HEK293 (cell line): ENCODE measurements around the gene OR6X1.

Experiments
- CTCF ChIA-PET: fragments of 350-600 bp; formaldehyde crosslinking; extraction: SDS; loops from one replicate; lab custom pipeline; 2021; ENCODE audit warnings: antibody characterized with exemption; lab: Yijun Ruan, JAX
- POLR2A ChIA-PET: fragments of 300-600 bp; formaldehyde crosslinking; extraction: SDS; loops from one replicate; lab custom pipeline; 2020; ENCODE audit warnings: antibody characterized with exemption, inconsistent platforms; lab: Yijun Ruan, JAX
- H3K27ac ChIP-seq: fragments of 200-500 bp; sonication (Bioruptor generic); 2 replicates; pipeline ENCODE4 v1.5.1; 2014; ENCODE audit warnings: low read depth, low read length, control low read depth, inconsistent platforms; ENCODE audit errors: extremely low read depth
- H3K36me3 ChIP-seq, 2 experiments: fragments of 200-500 bp in 1 of 2; sonication (Bioruptor generic) in 1 of 2; 1 replicate in 1 of 2; 2 replicates in 1 of 2; pipeline ENCODE4 v1.5.1; 2014 to 2017; ENCODE audit warnings: inconsistent platforms in 2 of 2, low read length in 2 of 2; ENCODE audit not compliant: control insufficient read depth in 2 of 2, insufficient read depth in 1 of 2
- H3K4me1 ChIP-seq: fragments of 200-500 bp; sonication (Bioruptor generic); 2 replicates; pipeline ENCODE4 v1.5.1; 2014; ENCODE audit warnings: mild to moderate bottlenecking, low read length, inconsistent platforms; ENCODE audit not compliant: control insufficient read depth, insufficient read depth
- H3K4me3 ChIP-seq: 2 replicates; pipeline ENCODE4 v1.5.1; 2011; ENCODE audit warnings: low read depth, mild to moderate bottlenecking, control low read depth, low read length, moderate library complexity
- H3K9me3 ChIP-seq: fragments of 200-500 bp; sonication (Bioruptor generic); 2 replicates; pipeline ENCODE4 v1.5.1; 2014; ENCODE audit warnings: low read depth, low read length, inconsistent platforms; ENCODE audit not compliant: control insufficient read depth, insufficient read depth
- BCL11A ChIP-seq: fragments of 450-650 bp; formaldehyde crosslinking; IDR thresholded peaks from 2 replicates; pipeline ENCODE4 v1.5.1; 2016; ENCODE audit warnings: low read depth, missing biosample characterization, missing genetic modification characterization
- GFI1B ChIP-seq: fragments of 450-650 bp; formaldehyde crosslinking; IDR thresholded peaks from 2 replicates; pipeline ENCODE4 v1.5.1; 2016; ENCODE audit warnings: missing biosample characterization, missing genetic modification characterization
- KLF17 ChIP-seq: fragments of 450-650 bp; formaldehyde crosslinking; IDR thresholded peaks from 2 replicates; pipeline ENCODE4 v1.5.1; 2016; ENCODE audit warnings: missing biosample characterization, missing genetic modification characterization
- MYNN ChIP-seq: fragments of 450-650 bp; formaldehyde crosslinking; IDR thresholded peaks from 2 replicates; pipeline ENCODE4 v1.5.1; 2016; ENCODE audit warnings: missing biosample characterization, missing genetic modification characterization, borderline replicate concordance
- REST ChIP-seq: fragments of 450-650 bp; formaldehyde crosslinking; IDR thresholded peaks from 2 replicates; pipeline ENCODE4 v1.5.1; 2016; ENCODE audit warnings: missing biosample characterization, missing genetic modification characterization
- SETDB1 ChIP-seq: IDR thresholded peaks from one replicate; pipeline ENCODE4 v1.6.1; 2017; ENCODE audit warnings: mild to moderate bottlenecking, low read length, moderate library complexity, mixed read lengths; ENCODE audit not compliant: insufficient read length
- SP7 ChIP-seq: fragments of 450-650 bp; formaldehyde crosslinking; IDR thresholded peaks from 2 replicates; pipeline ENCODE4 v1.5.1; 2016; ENCODE audit warnings: missing biosample characterization, missing genetic modification characterization
- ZBTB1 ChIP-seq: fragments of 450-650 bp; formaldehyde crosslinking; IDR thresholded peaks from 2 replicates; pipeline ENCODE4 v1.5.1; 2016; ENCODE audit warnings: missing biosample characterization, missing genetic modification characterization
- ZNF138 ChIP-seq: fragments of 450-650 bp; formaldehyde crosslinking; IDR thresholded peaks from 2 replicates; pipeline ENCODE4 v1.5.1; 2016; ENCODE audit warnings: missing biosample characterization, missing genetic modification characterization, borderline replicate concordance
- ZNF23 ChIP-seq: fragments of 450-650 bp; formaldehyde crosslinking; IDR thresholded peaks from 2 replicates; pipeline ENCODE4 v1.5.1; 2016; ENCODE audit warnings: missing biosample characterization, missing genetic modification characterization, borderline replicate concordance
- ZNF335 ChIP-seq: fragments of 450-650 bp; formaldehyde crosslinking; conservative IDR thresholded peaks from 2 replicates; pipeline ENCODE4 v1.5.1; 2016; ENCODE audit warnings: missing biosample characterization, missing genetic modification characterization
- ZNF350 ChIP-seq: fragments of 450-650 bp; formaldehyde crosslinking; IDR thresholded peaks from 2 replicates; pipeline ENCODE4 v1.5.0; 2017; ENCODE audit warnings: missing biosample characterization, mild to moderate bottlenecking, missing genetic modification characterization
- ZNF37A ChIP-seq: fragments of 450-650 bp; IDR thresholded peaks from 2 replicates; pipeline ENCODE4 v1.5.1; 2018; ENCODE audit warnings: missing biosample characterization, missing genetic modification characterization
- ZNF449 ChIP-seq: fragments of 450-650 bp; formaldehyde crosslinking; IDR thresholded peaks from 2 replicates; pipeline ENCODE4 v1.5.1; 2017; ENCODE audit warnings: missing biosample characterization, mild to moderate bottlenecking, missing genetic modification characterization, moderate library complexity
- ZNF530 ChIP-seq: fragments of 450-650 bp; formaldehyde crosslinking; IDR thresholded peaks from 2 replicates; pipeline ENCODE4 v1.5.1; 2016; ENCODE audit warnings: low read depth, missing biosample characterization, missing genetic modification characterization
- ZNF561 ChIP-seq: fragments of 450-650 bp; IDR thresholded peaks from 2 replicates; pipeline ENCODE4 v1.5.1; 2018; ENCODE audit warnings: missing biosample characterization, missing genetic modification characterization, borderline replicate concordance
- ZNF585B ChIP-seq: fragments of 450-650 bp; formaldehyde crosslinking; IDR thresholded peaks from 2 replicates; pipeline ENCODE4 v1.5.1; 2016; ENCODE audit warnings: missing biosample characterization, missing genetic modification characterization
- ZNF701 ChIP-seq: fragments of 450-650 bp; formaldehyde crosslinking; IDR thresholded peaks from 2 replicates; pipeline ENCODE4 v1.5.1; 2016; ENCODE audit warnings: missing biosample characterization, missing genetic modification characterization
- TF ChIP-seq, protein P1 (sequence below): fragments of 450-650 bp; formaldehyde crosslinking; IDR thresholded peaks from 2 replicates; pipeline ENCODE4 v1.5.1; 2017; ENCODE audit warnings: missing biosample characterization, missing genetic modification characterization
- TF ChIP-seq, protein P2 (sequence below): fragments of 450-650 bp; formaldehyde crosslinking; IDR thresholded peaks from 2 replicates; pipeline ENCODE4 v1.5.1; 2016; ENCODE audit warnings: missing biosample characterization, missing genetic modification characterization

Gene OR6X1

DNA sequence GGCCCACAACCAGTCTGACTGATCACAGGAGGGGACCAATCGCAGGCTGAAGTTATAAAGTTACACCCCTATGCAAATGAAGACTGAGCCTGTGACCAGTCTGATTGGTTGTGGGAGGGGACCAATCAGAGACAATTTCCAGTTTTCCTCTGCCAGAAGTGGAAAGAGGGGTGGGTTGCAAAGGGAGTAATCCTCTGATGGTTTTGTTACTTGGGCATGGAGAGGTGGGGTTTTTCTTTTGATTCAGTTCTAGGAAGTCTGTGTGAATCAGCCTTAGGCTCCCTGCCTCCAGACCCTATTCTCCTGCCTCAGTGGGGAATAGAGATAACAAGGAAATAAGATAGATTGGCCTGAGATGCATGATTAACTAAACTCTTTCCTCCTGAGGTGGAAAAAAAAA is 41.9 kb upstream of the OR6X1 start (continued):
- TF ChIP-seq, protein P1, sequence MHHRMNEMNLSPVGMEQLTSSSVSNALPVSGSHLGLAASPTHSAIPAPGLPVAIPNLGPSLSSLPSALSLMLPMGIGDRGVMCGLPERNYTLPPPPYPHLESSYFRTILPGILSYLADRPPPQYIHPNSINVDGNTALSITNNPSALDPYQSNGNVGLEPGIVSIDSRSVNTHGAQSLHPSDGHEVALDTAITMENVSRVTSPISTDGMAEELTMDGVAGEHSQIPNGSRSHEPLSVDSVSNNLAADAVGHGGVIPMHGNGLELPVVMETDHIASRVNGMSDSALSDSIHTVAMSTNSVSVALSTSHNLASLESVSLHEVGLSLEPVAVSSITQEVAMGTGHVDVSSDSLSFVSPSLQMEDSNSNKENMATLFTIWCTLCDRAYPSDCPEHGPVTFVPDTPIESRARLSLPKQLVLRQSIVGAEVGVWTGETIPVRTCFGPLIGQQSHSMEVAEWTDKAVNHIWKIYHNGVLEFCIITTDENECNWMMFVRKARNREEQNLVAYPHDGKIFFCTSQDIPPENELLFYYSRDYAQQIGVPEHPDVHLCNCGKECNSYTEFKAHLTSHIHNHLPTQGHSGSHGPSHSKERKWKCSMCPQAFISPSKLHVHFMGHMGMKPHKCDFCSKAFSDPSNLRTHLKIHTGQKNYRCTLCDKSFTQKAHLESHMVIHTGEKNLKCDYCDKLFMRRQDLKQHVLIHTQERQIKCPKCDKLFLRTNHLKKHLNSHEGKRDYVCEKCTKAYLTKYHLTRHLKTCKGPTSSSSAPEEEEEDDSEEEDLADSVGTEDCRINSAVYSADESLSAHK: no peak
- no peak for TF ChIP-seq MYNN (tag by site-specific recombination)
- TF ChIP-seq ZNF585B (tag by site-specific recombination): no peak
- TF ChIP-seq ZNF335 (tag by site-specific recombination): no peak
- TF ChIP-seq, protein P2, sequence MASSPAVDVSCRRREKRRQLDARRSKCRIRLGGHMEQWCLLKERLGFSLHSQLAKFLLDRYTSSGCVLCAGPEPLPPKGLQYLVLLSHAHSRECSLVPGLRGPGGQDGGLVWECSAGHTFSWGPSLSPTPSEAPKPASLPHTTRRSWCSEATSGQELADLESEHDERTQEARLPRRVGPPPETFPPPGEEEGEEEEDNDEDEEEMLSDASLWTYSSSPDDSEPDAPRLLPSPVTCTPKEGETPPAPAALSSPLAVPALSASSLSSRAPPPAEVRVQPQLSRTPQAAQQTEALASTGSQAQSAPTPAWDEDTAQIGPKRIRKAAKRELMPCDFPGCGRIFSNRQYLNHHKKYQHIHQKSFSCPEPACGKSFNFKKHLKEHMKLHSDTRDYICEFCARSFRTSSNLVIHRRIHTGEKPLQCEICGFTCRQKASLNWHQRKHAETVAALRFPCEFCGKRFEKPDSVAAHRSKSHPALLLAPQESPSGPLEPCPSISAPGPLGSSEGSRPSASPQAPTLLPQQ: no peak
- TF ChIP-seq, all 188 proteins: peak for 0

- Histone ChIP-seq H3K4me3 (no peak overlapping the region), H3K27ac (no peak overlapping the region), H3K9me3 (no peaks in the 10 kb centered on the region), H3K4me1 (no peaks in the 10 kb centered on the region), H3K36me3 (no peaks in the 10 kb centered on the region)
- POLR2A ChIA-PET: no interaction called here
- CTCF ChIA-PET: interaction anchor here (0.6 kb wide), 2 partner anchors 98 to 681 kb away, joined by 3 to 5 read pairs; no protein-coding TSS in a partner anchor
- no peak for TF ChIP-seq GFI1B
- TF ChIP-seq SP7: no peak
- no peak for TF ChIP-seq BCL11A
- no peak for TF ChIP-seq ZNF23 (tag by site-specific recombination)
These were observed 29.2 kb upstream of the OR6X1 start for GRCh38 chr11:123783536-123783935.

DNA sequence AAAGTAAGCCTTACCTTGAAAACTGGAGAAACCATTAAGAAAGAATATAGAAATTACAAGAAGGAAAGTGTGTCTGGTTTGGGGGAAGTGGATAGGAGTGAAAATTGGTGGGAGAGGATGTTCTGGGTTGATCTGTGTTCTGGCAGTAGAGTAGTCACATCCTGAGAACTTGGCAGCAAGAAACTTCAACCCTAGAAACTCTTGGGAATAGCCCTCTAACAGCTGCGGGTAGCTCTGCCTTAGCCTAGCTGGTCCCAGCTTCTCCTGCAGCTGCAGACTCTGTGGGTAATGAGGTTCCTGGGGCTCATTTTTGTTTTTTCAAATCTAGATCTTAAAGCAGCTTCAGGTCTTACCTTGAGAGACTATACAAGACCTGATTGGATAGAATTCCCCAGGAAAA is 24.2 kb upstream of the OR6X1 start:
- POLR2A ChIA-PET: no interaction called here
- Histone ChIP-seq H3K36me3 (no peaks in the 10 kb centered on the region), H3K27ac (no peak overlapping the region), H3K9me3 (no peaks in the 10 kb centered on the region), H3K4me1 (no peaks in the 10 kb centered on the region), H3K4me3 (no peak overlapping the region)
- TF ChIP-seq KLF17 (no peak), ZNF530 (tag by site-specific recombination) (no peak), ZNF350 (tag by site-specific recombination) (no peak), ZNF138 (tag by site-specific recombination) (no peak), SETDB1 (no peak)
- CTCF ChIA-PET: interaction anchor here (0.7 kb wide), 1 partner anchor 195 kb away, joined by 4 read pairs; no protein-coding TSS in a partner anchor

DNA sequence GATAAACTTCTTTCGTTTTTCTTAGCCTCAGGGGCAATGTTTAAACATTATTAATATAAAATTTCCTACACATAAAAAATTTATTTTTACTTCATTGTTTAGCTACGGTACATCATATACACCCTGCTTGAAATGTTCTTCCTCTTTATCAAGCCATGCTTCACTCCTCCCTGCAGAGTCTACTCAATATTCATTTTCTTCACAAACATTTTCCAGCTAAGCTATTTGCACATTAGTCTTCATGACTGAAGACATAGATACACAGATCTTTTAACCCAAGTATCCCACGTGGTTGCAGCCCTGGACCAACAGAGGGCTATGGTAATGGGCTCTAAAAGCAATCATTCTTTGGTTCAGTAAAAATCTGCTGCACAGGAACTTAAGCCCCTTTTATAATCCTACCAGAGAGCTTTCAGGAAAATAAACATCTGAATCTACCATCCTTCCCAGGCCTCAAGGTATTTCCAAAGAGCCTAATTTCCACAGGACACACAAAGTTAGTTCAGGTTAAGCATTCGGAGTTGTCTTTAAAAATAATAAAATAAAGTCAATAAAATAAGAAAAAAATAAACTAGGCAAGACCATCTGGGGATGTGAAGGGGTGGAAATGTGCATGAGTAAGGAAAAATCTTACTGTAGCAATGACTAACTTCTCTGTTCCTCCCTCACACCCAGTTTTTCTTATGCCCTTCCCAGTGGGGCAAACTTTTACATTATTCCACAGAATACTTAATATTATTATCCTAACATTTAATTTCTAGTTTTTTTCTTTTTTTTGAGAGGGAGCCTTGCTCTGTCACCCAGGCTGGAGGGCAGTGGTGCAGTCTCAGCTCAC is 21.6 kb upstream of the OR6X1 start:
- H3K4me1 ChIP-seq: no peaks in the 10 kb centered on the region
- POLR2A ChIA-PET: no interaction called here
- CTCF ChIA-PET: no interaction called here
- no peak for TF ChIP-seq REST (tag by site-specific recombination)
- no peak for TF ChIP-seq ZNF561
- TF ChIP-seq ZBTB1 (tag by site-specific recombination): no peak
- no peak for TF ChIP-seq ZNF701 (tag by site-specific recombination)
- no peak for TF ChIP-seq ZNF37A (tag by site-specific recombination)
- no peak for TF ChIP-seq ZNF449 (tag by site-specific recombination)

More for the DNA sequence above, 21.6 kb upstream of the OR6X1 start:
- H3K4me3 ChIP-seq: no peak overlapping the region
- no peaks in the 10 kb centered on the region for H3K36me3 ChIP-seq
- H3K27ac ChIP-seq: no peak overlapping the region
- H3K9me3 ChIP-seq: no peaks in the 10 kb centered on the region
